Right atrium auricular region (tissue), 2 donors: ENCODE results near the gene SLC8B1. TPM values are rescaled to one million over a fixed set of nuclear protein-coding genes. Genes with fewer than 3 reads are reported as not detected.

Source experiments
- DNase-seq: peaks from one replicate; pipeline ENCODE4 v3.0.0-alpha.2; 2019; ENCODE audit warnings: low spot score
- H3K27ac ChIP-seq, 2 donors: fragments of 200-600 bp; sonication (generic); 1 replicate in 1 of 2; 2 replicates in 1 of 2; pipeline ENCODE4 v1.5.1; 2016 to 2019
- H3K27me3 ChIP-seq, 2 donors: fragments of 200-600 bp; sonication (generic); one replicate each; pipeline versions ENCODE4 v1.5.1 to v1.6.0; 2017 to 2019
- H3K36me3 ChIP-seq: fragments of 200-600 bp; sonication (generic); one replicate; pipeline ENCODE4 v1.5.1; 2016
- H3K4me1 ChIP-seq, 2 donors: fragments of 200-600 bp; sonication (generic); one replicate each; pipeline versions ENCODE4 v1.5.1 to v1.6.0; 2017 to 2019
- H3K4me3 ChIP-seq, 2 donors: fragments of 200-600 bp; sonication (generic); 1 replicate in 1 of 2; 2 replicates in 1 of 2; pipeline ENCODE4 v1.5.1; 2017 to 2019; ENCODE audit warnings: mild to moderate bottlenecking in 1 of 2, moderate library complexity in 1 of 2
- H3K9me3 ChIP-seq, 2 donors: fragments of 200-600 bp; sonication (generic); one replicate each; pipeline ENCODE4 v1.5.1; 2019
- total RNA-seq, 2 donors: library from RNA; depleted of rRNA; stranded (reverse); fragments of >200 nt; gene quantifications; one replicate each; pipeline ENCODE4 v1.1.0, GENCODE V29; 2016
- TF ChIP-seq, protein P1 (sequence below), 2 donors: fragments of 200-600 bp; sonication (generic); IDR thresholded peaks; one replicate each; pipeline ENCODE4 v1.5.1; 2019; ENCODE audit warnings: antibody characterized with exemption in 2 of 2

The SLC8B1 gene
- total RNA-seq, 2 donors from 2014 or later: 17.1 to 18.8 TPM

DNA sequence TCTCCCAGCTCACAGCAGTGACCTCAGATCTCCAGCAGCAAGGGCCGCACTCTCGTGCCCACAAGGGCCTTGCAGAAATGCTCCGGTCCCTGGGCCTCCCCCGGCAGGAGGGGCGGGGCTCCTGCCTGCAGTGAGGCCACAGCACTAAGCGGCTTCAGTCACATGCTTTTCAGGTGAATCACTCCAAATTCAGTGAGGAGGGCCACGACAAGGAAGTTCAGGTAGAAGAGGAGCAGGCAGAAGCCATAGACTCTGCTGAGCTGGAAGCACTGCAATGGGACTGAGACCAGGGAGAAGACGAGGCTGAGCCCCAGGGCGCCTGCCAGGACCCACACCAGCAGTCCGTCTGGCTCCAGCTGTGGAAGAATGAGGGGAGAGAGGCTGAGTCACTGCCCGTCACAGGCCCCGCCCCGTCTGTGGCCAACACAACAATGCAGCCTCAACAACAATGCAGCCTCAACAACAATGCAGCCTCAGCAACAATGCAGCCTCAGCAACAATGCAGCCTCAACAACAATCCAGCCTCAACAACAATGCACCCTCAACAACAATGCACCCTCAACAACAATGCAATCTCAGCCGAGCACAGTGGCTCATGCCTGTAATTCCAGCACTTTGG is 35.2 kb downstream of the SLC8B1 start:
- TF ChIP-seq, protein P1, sequence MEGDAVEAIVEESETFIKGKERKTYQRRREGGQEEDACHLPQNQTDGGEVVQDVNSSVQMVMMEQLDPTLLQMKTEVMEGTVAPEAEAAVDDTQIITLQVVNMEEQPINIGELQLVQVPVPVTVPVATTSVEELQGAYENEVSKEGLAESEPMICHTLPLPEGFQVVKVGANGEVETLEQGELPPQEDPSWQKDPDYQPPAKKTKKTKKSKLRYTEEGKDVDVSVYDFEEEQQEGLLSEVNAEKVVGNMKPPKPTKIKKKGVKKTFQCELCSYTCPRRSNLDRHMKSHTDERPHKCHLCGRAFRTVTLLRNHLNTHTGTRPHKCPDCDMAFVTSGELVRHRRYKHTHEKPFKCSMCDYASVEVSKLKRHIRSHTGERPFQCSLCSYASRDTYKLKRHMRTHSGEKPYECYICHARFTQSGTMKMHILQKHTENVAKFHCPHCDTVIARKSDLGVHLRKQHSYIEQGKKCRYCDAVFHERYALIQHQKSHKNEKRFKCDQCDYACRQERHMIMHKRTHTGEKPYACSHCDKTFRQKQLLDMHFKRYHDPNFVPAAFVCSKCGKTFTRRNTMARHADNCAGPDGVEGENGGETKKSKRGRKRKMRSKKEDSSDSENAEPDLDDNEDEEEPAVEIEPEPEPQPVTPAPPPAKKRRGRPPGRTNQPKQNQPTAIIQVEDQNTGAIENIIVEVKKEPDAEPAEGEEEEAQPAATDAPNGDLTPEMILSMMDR (IDR thresholded peaks at IDR 0.05): no peak
- no peaks in the 10 kb centered on the region for H3K9me3 ChIP-seq
- peaks cover 32% of the 10 kb centered on the region for H3K36me3 ChIP-seq
- peak overlapping the region; percentile 84 to 86 for H3K27ac ChIP-seq
- H3K4me3 ChIP-seq: no peak overlapping the region
- H3K27me3 ChIP-seq: no peaks in the 10 kb centered on the region
- H3K4me1 ChIP-seq: peaks cover 0 to 51% of the 10 kb centered on the region in 2 donors
- DNase-seq: peak; percentile 80

DNA sequence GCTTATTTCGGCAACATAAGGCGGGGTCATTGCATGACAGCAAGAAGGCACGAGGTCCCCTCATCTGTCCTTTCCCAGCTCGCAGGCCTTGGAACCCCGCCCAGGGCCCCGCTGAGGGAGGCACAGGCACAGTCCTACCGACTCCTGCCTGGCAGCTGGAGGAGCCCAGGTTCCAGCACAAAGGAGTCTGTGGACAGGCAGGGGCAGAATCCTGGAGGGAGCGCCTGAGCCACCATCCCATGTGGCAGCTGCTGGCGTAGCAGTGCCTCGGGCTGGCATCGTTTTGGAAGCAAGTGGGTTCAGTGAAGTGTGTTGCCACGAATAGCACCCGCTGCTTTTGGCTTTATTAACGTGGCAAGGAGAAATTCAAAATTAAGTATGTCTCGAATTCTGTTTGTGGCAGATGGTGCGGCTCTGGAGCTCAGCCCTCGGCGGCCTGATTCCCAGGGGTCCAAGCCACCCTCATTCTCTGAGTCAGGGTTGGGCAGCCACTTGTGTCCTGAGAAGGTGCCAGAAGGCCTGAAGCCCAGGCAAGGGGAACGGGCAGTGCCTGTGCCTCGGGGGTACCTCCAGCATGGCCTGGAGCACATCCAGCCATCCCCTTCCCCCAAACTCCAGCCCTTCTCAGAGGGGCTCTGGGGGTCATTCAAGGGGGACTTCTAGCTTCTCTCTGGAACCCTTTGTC is 35.9 kb downstream of the SLC8B1 start:
- H3K27me3 ChIP-seq: no peaks in the 10 kb centered on the region
- peaks cover 0 to 58% of the 10 kb centered on the region in 2 donors for H3K4me1 ChIP-seq
- peak overlapping the region; percentile 84 to 86 for H3K27ac ChIP-seq
- TF ChIP-seq, protein P1 (IDR thresholded peaks at IDR 0.05): no peak
- no peaks in the 10 kb centered on the region for H3K9me3 ChIP-seq
- no peak overlapping the region for H3K4me3 ChIP-seq
- peaks cover 31% of the 10 kb centered on the region for H3K36me3 ChIP-seq
- DNase-seq: peak; percentile 74

DNA sequence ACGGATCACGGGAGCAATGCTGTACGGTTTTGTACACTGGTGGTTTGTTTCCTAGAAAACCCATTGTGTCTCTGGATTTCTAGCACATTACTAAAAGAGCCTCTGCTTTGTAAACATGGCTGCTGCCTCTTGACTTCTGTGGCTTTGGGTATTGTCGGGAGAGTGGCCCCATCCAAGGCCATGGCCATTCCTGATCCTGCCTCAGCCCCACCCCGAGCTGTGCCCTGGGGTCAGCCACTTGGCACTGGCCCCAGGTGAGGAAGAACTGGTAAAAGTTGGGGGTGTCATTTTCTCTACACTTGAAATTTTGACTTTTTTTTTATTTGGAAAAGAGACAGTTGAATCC is 36.5 kb downstream of the SLC8B1 start:
- no peak for DNase-seq
- Histone ChIP-seq H3K4me1 (peaks cover 0 to 58% of the 10 kb centered on the region in 2 donors), H3K36me3 (peaks cover 31% of the 10 kb centered on the region), H3K27me3 (no peaks in the 10 kb centered on the region), H3K27ac (peak overlapping the region; percentile 84 to 86), H3K4me3 (no peak overlapping the region), H3K9me3 (no peaks in the 10 kb centered on the region)
- TF ChIP-seq, protein P1 (IDR thresholded peaks at IDR 0.05): no peak

DNA sequence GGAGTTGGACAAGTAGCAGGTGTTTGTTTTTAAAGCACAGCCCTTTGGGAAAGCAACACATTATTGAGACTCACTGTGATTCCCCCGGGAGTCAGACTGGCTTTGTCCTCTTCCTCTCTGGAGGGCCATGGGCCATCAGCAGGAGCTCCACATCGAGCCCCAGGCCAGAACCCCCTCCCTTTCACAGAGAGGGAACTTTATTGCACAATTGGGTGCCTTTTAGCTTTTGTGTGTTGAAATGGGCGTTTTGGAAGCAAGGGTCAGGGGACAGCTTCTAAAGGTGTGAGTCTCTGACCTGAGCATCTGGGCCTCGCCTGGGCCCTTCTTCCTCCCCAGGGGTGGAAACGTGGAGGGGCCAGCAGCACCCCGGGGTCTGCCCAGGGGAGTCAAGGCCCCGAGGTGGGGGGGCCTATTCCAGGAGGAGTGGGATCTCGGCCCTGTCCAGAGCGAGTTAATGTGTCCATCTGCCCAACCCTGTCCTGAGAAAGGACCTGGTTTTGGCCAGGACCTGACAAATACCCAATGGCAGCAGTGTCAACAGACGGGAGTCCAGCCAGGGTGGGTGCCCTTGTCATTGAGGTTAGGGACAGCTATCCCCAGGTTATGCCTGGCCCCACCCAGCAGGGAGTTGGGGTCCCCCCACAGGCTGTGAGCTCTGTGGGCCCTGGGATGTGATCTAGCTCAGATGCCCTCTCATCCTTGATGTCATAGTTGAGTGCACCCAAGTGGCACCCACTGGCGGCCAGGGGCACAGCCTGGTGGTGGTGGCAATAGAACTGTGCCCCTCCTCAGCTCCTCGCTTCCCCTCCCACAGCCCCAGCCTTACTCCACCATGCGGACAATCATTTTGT is 37.1 kb downstream of the SLC8B1 start:
- no peak overlapping the region for H3K4me3 ChIP-seq

DNA sequence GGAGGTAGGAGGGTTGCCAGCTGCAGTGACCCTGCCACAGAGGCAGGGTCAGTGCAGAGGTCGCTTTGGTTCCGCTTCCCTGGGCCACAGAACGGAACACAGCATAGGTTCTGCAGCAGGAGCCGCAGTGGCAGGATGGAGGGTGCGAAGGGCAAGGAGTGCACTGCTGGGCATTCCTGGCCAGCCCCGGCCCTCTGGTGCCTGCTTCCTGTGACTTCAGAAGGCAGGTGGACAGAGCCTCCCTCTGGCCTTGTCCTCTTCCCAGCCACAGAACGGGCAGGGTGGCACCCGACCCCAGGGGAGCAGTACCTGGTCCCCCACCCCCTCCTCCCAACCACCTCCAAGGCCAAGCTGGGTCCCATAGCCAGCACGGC is 37.7 kb downstream of the SLC8B1 start:
- H3K9me3 ChIP-seq: no peaks in the 10 kb centered on the region
- no peak for DNase-seq
- H3K36me3 ChIP-seq: peaks cover 43% of the 10 kb centered on the region
- peak overlapping the region; percentile 84 to 86 for H3K27ac ChIP-seq
- H3K4me3 ChIP-seq: no peak overlapping the region
- TF ChIP-seq, protein P1 (IDR thresholded peaks at IDR 0.05): no peak
- H3K27me3 ChIP-seq: no peaks in the 10 kb centered on the region
- H3K4me1 ChIP-seq: peaks cover 0 to 58% of the 10 kb centered on the region in 2 donors

More for the DNA sequence above, 37.1 kb downstream of the SLC8B1 start:
- Histone ChIP-seq H3K9me3 (no peaks in the 10 kb centered on the region), H3K36me3 (peaks cover 37% of the 10 kb centered on the region), H3K27ac (peak overlapping the region; percentile 84 to 86), H3K4me1 (peaks cover 0 to 58% of the 10 kb centered on the region in 2 donors), H3K27me3 (no peaks in the 10 kb centered on the region)
- DNase-seq: no peak
- TF ChIP-seq, protein P1 (IDR thresholded peaks at IDR 0.05): no peak
